ENCODE results near the gene POLA1. TPM values are rescaled to one million over a fixed set of nuclear protein-coding genes. Genes with fewer than 3 reads are reported as not detected.

The POLA1 gene
- total and polyA plus RNA-seq, 2 of the 4 experiments (the other 2 are of a cell fraction): 4.0 to 15.1 TPM

GRCh38 chrX:24702362-24703184 is 8.9 kb downstream of the POLA1 start:
- no TSS peak for BruUV-seq (replicated peaks)
- TF ChIP-seq CEBPB (IDR thresholded peaks at IDR 0.05; ENCODE audit: low read depth, low read length) (no peak), POLR2A (IDR thresholded peaks at IDR 0.05; ENCODE audit: low read depth, low read length) (no peak), MXI1 (IDR thresholded peaks at IDR 0.05; ENCODE audit: borderline replicate concordance, low read depth, low read length) (no peak), BHLHE40 (IDR thresholded peaks at IDR 0.05; ENCODE audit: low read depth, low read length) (no peak), MAZ (IDR thresholded peaks at IDR 0.05; ENCODE audit: borderline replicate concordance, low read depth, low read length) (no peak), FOS (IDR thresholded peaks at IDR 0.05; ENCODE audit: low read depth, low read length) (no peak), MAFK (IDR thresholded peaks at IDR 0.05; ENCODE audit: low read depth, low read length) (no peak), RFX5 (IDR thresholded peaks at IDR 0.05; ENCODE audit: low read depth, low read length) (no peak), RAD21 (IDR thresholded peaks at IDR 0.05; ENCODE audit: low read length) (no peak), RCOR1 (IDR thresholded peaks at IDR 0.05; ENCODE audit: insufficient replicate concordance, low read length) (no peak), NFE2L2 (IDR thresholded peaks at IDR 0.05; ENCODE audit: low read depth, low read length) (no peak), ELK1 (IDR thresholded peaks at IDR 0.05; ENCODE audit: borderline replicate concordance, low read depth, low read length) (no peak), CHD1 (IDR thresholded peaks at IDR 0.05; ENCODE audit: low read depth, low read length) (no peak), USF2 (IDR thresholded peaks at IDR 0.05; ENCODE audit: low read depth, low read length) (no peak), SMC3 (IDR thresholded peaks at IDR 0.05; ENCODE audit: low read depth, low read length) (no peak)
- CTCF ChIA-PET: no interaction called here
- no peaks in the 10 kb centered on the region for H3K9me3 ChIP-seq (ENCODE audit: control insufficient read depth, insufficient read depth, low read length)
- DNase-seq: no peak
- no peak overlapping the region for H3K27ac ChIP-seq (ENCODE audit: insufficient read depth, low read length)
- H3K18ac ChIP-seq (ENCODE audit: low read depth, low read length): no peak overlapping the region
- POLR2A ChIA-PET (ENCODE audit: unreplicated experiment): no interaction called here
- H3K27me3 ChIP-seq (ENCODE audit: control insufficient read depth, insufficient read depth, low read length): no peaks in the 10 kb centered on the region
- no peaks in the 10 kb centered on the region for H3K9me1 ChIP-seq (ENCODE audit: insufficient read depth, low read length)
- no peak for ATAC-seq (ENCODE audit: low read depth)
- H3K36me3 ChIP-seq (ENCODE audit: control insufficient read depth, insufficient read depth, low read length): 0 out of 2 replicates have a peak, but pooled peaks cover 1% of the 10 kb centered on the region
- in situ Hi-C loops (cut with MboI; ENCODE audit: low sequenced_read_pairs) (no loop called here), dilution Hi-C loops (cut with HindIII; ENCODE audit: low sequenced_read_pairs, unreplicated experiment) (no loop called here), intact Hi-C loops (cut with micrococcal nuclease) (no loop called here)
- no peaks in the 10 kb centered on the region for H4K20me1 ChIP-seq (ENCODE audit: insufficient read depth, low read length)
- no peaks in the 10 kb centered on the region for H3K79me1 ChIP-seq (ENCODE audit: low read depth in 1 of 2, low read length in 2 of 2)
- no peak overlapping the region for H3K4me2 ChIP-seq (ENCODE audit: low read depth, low read length)
- no peak overlapping the region for H2BK120ac ChIP-seq (ENCODE audit: low read depth, low read length)
- H4K5ac ChIP-seq (ENCODE audit: low read depth, low read length): no peak overlapping the region
- no peak overlapping the region for H3K4me3 ChIP-seq (ENCODE audit: insufficient read depth, low read depth, low read length)
- no peak overlapping the region for H2AK5ac ChIP-seq (ENCODE audit: low read depth, low read length)
- no peak overlapping the region for H2AK9ac ChIP-seq (replicated peaks; ENCODE audit: low read depth, low read length, poor library complexity)
- no peak overlapping the region for H3K23ac ChIP-seq (ENCODE audit: low read depth, low read length)
- H3K9ac ChIP-seq (ENCODE audit: low read depth, low read length): no peak overlapping the region
- no peak overlapping the region for H4K8ac ChIP-seq (ENCODE audit: low read depth in 2 of 2, low read length in 2 of 2)
- no peak overlapping the region for H2BK20ac ChIP-seq (ENCODE audit: low read depth, low read length)
- no peak overlapping the region for H3K4ac ChIP-seq (ENCODE audit: low read depth, low read length)
- no peaks in the 10 kb centered on the region for H3K4me1 ChIP-seq (ENCODE audit: control insufficient read depth, insufficient read depth, low read length)
- no peak overlapping the region for H3K56ac ChIP-seq (ENCODE audit: extremely low read depth, insufficient read depth, low read length)
- H2BK15ac ChIP-seq (ENCODE audit: low read depth, low read length): no peak overlapping the region
- H3K14ac ChIP-seq (replicated peaks; ENCODE audit: low read depth, low read length): no peak overlapping the region
- no peak overlapping the region for H2AFZ ChIP-seq (replicated peaks; ENCODE audit: low read length, poor library complexity)
- WGBS, 2 experiments (ENCODE audit: extremely low coverage in 2 of 2, insufficient read length in 1 of 2): no CpG with 5 or more reads among the region's 3 CpGs
- H4K91ac ChIP-seq (ENCODE audit: insufficient read depth, low read depth, low read length): no peak overlapping the region
- no peak overlapping the region for H2BK5ac ChIP-seq (ENCODE audit: low read depth, low read length, poor library complexity, severe bottlenecking)

All from IMR-90 (cell line).